GM19467 (cell line): ENCODE measurements around the gene IGF2BP2.

Experiments
- ATAC-seq: cut with Tn5 transposase; IDR thresholded peaks from one replicate; pipeline ENCODE4 v1.9.1; 2021; ENCODE audit warnings: mild to moderate bottlenecking, moderate library complexity; ENCODE audit not compliant: unreplicated experiment

The IGF2BP2 gene

DNA sequence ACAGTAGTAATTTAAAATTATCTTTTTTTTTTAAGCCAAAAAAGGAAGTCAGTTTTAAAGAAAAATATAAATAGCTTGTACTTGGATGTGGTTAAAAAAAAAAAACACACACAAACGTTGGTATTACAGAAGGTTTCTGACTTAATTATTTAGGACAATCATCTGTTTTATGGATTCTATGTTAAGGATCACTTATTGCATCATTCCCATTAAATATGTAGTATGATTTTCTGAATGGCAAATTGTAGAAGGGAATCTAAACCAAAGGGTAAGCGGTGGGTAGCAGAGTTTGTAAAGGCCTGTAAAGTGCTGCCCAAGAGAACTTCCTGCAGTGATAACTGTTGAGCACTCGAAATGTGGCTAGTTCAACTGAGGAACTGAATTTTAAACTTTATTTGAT lies 230.8 kb downstream of the IGF2BP2 start:
- no peak for ATAC-seq
